ENCODE measurements around the gene IL22RA1. TPM values are rescaled to one million over a fixed set of nuclear protein-coding genes. Genes with fewer than 3 reads are reported as not detected.

The IL22RA1 gene
- total RNA-seq, 1 experiment from 2014 or later: 0.13 TPM

DNA sequence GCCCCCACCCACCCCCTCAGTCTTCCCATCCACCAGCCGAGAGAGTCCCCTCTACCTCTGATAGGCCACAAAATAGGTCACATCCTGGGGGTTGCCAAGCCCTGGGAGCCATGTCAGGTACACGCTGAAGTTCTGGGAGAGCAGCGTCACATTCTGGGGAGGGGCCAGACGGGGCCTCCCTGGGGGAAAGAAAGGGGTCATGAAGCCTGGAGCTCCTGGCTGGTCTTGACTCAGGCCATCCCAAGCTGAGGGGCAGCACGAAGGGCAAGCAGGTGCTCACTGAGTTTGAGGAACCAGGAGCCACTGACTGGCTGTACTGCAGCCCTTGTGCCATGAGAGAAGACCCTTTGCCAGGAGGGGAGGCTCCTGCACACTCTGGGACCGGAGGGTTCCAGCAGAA lies 37.7 kb upstream of the IL22RA1 start:
- H2AFZ ChIP-seq (ENCODE audit: low read length): no peak overlapping the region
- no CpG with 5 or more reads among the region's 6 CpGs for WGBS (ENCODE audit: extremely low coverage, insufficient read length, low lambda C conversion rate)
- H4K8ac ChIP-seq (replicated peaks; ENCODE audit: insufficient read length, low read depth, low read length): no peak overlapping the region
- no peak overlapping the region for H4K5ac ChIP-seq (ENCODE audit: insufficient read length, low read depth, low read length)
- no peak for DNase-seq
- no peaks in the 10 kb centered on the region for H4K20me1 ChIP-seq (ENCODE audit: control insufficient read depth, insufficient read depth, insufficient read length)
- H3K4ac ChIP-seq (ENCODE audit: low read depth, low read length): no peak overlapping the region
- H3K4me1 Mint-ChIP-seq: peaks cover 6% of the 10 kb centered on the region in 2 experiments; a peak in 3 of 4 replicates
- H3K18ac ChIP-seq (ENCODE audit: insufficient read length, low read depth, low read length): no peak overlapping the region
- H3K14ac ChIP-seq (ENCODE audit: insufficient read depth, low read length): no peak overlapping the region
- H3K9ac ChIP-seq (ENCODE audit: extremely low read depth, insufficient read length, low read length): no peak overlapping the region
- no peak overlapping the region for H3K4me2 ChIP-seq (ENCODE audit: insufficient read depth, insufficient read length, low read length)
- H3K79me1 ChIP-seq (ENCODE audit: insufficient read depth, low read depth, low read length, poor library complexity, severe bottlenecking): no peaks in the 10 kb centered on the region
- no peaks in the 10 kb centered on the region for H3K9me3 Mint-ChIP-seq
- H3K27me3 Mint-ChIP-seq (ENCODE audit: low read depth): no peaks in the 10 kb centered on the region
- no peak overlapping the region for H2BK120ac ChIP-seq (ENCODE audit: low read depth, low read length, poor library complexity, severe bottlenecking)
- peaks cover 3% of the 10 kb centered on the region; the same call in 1 of the 2 replicates for H3K79me2 ChIP-seq (ENCODE audit: insufficient read depth, low read length)
- no peak overlapping the region for H3K27ac ChIP-seq (ENCODE audit: insufficient read length, low read depth, low read length)
- no peak overlapping the region for H2BK15ac ChIP-seq (ENCODE audit: low read depth, low read length)
- H3K4me3 Mint-ChIP-seq: no peak overlapping the region
- H2AK5ac ChIP-seq (ENCODE audit: insufficient read length, low read length): no peak overlapping the region
- no peak overlapping the region for H4K91ac ChIP-seq (ENCODE audit: insufficient read length, low read depth, low read length)
- H2BK5ac ChIP-seq (ENCODE audit: insufficient read length, low read length): no peak overlapping the region
- H3K4me1 ChIP-seq (ENCODE audit: insufficient read depth, low read length): no peaks in the 10 kb centered on the region
- no peak overlapping the region for H3K23ac ChIP-seq (ENCODE audit: insufficient read length, low read depth, low read length)
- H3K23me2 ChIP-seq (ENCODE audit: insufficient read length, low read depth, low read length, poor library complexity, severe bottlenecking): no peaks in the 10 kb centered on the region
- no peaks in the 10 kb centered on the region; the same call in 1 of the 2 replicates for H3K27me3 ChIP-seq (ENCODE audit: insufficient read depth, low read length)
- no peak overlapping the region for H3T11ph ChIP-seq (ENCODE audit: low read length)
- TF ChIP-seq, protein P1, sequence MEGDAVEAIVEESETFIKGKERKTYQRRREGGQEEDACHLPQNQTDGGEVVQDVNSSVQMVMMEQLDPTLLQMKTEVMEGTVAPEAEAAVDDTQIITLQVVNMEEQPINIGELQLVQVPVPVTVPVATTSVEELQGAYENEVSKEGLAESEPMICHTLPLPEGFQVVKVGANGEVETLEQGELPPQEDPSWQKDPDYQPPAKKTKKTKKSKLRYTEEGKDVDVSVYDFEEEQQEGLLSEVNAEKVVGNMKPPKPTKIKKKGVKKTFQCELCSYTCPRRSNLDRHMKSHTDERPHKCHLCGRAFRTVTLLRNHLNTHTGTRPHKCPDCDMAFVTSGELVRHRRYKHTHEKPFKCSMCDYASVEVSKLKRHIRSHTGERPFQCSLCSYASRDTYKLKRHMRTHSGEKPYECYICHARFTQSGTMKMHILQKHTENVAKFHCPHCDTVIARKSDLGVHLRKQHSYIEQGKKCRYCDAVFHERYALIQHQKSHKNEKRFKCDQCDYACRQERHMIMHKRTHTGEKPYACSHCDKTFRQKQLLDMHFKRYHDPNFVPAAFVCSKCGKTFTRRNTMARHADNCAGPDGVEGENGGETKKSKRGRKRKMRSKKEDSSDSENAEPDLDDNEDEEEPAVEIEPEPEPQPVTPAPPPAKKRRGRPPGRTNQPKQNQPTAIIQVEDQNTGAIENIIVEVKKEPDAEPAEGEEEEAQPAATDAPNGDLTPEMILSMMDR (conservative IDR thresholded peaks at IDR 0.05): no peak
- no peak overlapping the region for H2BK12ac ChIP-seq (ENCODE audit: insufficient read length, low read depth, low read length)
- H3K56ac ChIP-seq (ENCODE audit: insufficient read length, low read depth, low read length): no peak overlapping the region
- H3K27ac Mint-ChIP-seq: peak overlapping the region in 1 of 3 experiments; percentile 68; a peak in 1 of 7 replicates
- H2BK20ac ChIP-seq (ENCODE audit: low read depth, low read length, poor library complexity, severe bottlenecking): no peak overlapping the region
- H3K9me3 ChIP-seq (ENCODE audit: control insufficient read depth, low read depth, low read length): no peaks in the 10 kb centered on the region
- H3K36me3 Mint-ChIP-seq (ENCODE audit: insufficient read depth in 1 of 3, low read depth in 3 of 3): peaks cover 0 to 18% (median 16%) of the 10 kb centered on the region in 3 experiments; a peak in 5 of 7 replicates

Measured in H9 (cell line).